Stimulated activated CD4-positive, alpha-beta T cell treated with anti-CD3 and anti-CD28 coated beads, Interleukin-4, amount 100 ng/mL, for 48 hours (primary cell): Measurements from ENCODE around the gene MRPL50.
A peak's percentile ranks its signal among the peaks of the same experiment; 100 is the strongest.

Source experiments
- DNase-seq, 2 donors: peaks; one replicate each; pipeline ENCODE4 v3.0.0-alpha.2; 2020; ENCODE audit warnings: low read depth in 2 of 2

The MRPL50 gene

DNA sequence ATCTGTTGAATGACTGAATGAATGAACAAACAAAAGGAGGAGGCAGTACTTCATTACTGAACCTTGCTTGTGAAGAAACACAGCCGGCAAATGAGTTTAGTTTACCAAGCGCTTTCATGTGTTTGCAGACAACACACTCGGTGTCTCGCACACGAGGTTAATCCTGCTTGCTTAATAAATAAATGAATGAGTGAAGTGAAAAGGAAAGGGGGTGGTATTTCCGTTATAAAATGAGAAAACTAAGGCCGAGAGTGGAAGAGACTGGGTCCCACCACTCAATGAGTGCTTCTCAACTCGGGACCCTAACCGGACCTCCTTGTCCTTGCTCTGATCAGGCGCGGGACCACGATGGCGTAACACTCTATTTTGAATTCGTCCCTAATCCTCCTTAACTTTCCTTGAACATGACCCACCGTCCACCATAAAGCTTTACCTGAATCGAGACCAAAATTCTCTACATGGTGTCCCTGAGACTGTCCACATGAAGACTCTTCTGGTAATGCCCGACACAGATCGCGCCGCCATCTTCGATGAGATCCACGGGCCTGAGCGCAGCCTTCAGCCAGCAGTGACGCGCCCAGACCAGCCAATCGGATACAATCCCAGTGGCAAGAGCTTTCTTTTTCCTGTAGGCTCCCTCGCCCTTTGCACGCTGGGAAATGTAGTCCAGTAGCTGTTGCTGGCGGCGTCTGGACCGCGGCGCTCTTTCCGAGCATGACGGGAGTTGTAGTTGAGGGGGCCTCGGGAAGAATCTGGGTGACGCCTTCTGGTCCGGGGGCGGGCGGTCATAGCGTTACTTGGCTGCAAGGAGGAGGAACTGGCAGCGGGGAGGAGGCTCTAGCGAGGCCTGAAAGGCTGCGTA lies at the start of gene MRPL50, which contains the start of gene ZNF189:
MRPL50 (minus strand) TSS at position 551 of the 862 bp plus-strand sequence; CDS start at position 525, 26 bp downstream.
ZNF189 (plus strand) TSS at position 784 of the 862 bp plus-strand sequence. CDS start 306 bp downstream, outside the sequence.
- DNase-seq = peak; percentile 90 to 93

DNA sequence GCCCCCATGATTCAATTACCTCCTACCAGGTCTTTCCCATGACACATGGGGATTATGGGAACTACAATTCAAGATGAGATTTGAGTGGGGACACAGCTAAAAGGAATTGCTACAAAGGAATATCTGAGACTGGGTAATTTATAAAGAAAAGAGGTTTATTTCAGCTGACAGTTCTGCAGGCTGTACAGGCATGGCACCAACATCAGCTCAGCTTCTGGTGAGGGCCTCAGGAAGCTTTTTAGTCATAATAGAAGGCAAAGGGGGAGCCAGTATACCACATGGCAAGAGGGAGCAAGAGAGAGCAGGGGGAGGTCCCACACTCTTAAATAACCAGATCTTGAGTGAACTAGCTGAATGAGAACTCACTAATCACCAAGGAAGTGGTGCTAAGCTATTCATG lies 48.3 kb upstream of the MRPL50 start:
- DNase-seq = no peak

DNA sequence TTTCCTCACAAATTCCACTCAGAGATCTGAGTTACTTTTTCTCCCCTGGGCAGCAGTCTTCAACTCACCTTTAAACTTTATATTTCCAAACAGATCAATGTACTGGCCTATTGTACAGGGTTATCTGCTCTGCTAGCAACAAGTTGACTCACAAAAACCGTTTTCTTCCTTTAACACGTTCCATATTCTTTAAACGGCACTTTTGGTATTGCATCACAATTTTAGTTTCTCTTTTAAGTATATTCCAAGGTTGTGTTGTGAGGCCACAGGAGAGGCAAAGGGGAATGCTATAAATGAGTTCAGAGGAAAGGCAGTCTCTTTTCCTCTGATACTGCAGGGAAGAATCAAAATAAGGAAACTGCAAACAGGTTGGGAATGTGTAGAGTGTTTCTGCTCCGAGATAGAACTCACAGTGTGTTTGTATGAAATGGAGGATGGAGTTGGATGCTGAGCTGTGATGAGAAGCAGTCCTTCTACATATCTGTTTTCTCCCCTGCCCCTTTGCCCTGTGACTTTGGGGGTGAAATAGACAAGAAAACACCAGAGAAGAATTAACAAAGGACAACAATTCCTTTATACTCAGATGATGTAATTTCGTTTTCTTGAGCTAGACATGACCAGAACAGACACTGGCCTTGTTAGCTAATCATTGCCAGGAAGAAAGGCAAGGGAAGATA lies 47.1 kb upstream of the MRPL50 start:
- DNase-seq = no peak

DNA sequence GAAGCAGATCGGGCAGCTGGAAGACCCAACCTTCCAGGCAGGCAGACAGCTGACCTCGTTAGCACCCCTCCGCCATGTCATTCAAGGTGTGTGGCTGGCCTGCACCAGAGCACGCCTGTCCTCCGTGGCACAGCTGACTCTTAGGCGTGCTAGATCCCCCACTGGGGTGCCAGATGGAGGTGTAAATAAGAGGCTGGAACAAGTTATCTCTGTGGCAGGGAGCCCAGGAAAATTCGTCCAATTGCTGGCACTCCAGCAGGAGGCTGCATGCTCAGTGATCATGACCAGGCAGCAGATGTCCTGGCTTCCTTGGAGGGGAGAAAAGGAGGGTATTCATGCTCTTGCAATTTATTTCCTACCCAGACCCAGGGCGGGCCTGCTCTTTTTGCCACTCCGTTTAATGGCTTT lies 45.0 kb upstream of the MRPL50 start:
- no peak for DNase-seq

DNA sequence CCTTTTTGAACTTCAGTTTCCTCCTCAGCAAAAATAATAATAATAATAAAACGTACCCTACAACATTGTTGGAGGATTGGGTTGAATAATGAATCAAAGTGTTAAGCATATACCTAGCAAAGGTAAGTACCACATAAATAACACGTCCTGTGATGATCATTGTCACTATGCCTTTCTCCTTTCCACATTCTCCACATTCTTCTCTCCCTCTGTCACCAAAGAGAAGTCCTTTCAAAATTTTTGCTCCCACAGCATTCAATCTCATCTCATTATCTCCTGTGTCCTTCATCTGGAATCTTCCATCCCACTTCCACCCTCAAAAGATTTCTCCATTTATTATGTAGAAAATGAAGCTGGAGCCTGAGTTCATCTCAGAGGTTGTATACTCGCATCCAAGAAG lies 44.3 kb upstream of the MRPL50 start:
- no peak for DNase-seq

DNA sequence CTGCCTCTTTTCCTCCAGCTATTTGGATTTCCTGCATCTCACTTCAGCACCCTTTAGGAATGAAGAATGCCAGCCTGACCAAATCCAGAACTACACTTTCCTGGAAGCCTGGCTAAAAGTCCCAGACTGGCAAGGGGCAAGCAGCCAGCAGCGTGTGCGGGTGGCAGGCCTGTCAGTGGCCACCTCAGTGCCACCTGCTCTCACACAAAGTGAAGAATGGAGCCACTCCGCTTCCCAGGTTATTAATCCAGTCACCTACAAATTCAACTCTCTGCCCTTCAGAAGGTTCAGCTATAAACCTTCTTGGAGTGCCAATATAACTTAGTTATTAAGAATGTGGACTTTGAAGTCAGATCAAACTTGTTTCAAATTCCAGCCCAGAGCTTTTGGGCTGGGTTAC lies 43.9 kb upstream of the MRPL50 start:
- DNase-seq = no peak

DNA sequence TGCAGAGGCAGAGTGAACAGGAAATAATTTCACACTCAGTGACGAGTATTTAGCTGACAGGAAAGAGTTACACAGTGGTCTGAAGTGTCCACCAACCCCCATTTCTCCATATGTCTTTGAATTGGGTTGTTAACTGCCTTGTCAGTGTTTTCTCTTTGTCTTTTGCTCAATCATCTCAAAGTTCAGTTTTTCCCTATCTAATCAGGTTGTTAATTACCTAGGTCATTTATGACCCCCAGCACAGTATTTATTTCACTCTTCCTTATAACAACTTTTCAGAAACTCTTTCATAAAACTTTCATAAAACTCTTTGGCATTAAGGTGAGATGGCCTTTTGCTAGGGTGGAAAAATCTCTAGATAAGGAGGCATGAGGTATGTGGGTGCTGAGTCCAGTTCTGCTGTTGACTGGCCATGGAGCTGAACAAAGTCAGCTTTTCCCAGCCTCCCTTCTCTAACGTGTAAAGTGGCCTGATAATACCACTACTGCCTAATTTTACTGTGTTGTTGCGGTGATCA lies 42.4 kb upstream of the MRPL50 start:
- DNase-seq = no peak

DNA sequence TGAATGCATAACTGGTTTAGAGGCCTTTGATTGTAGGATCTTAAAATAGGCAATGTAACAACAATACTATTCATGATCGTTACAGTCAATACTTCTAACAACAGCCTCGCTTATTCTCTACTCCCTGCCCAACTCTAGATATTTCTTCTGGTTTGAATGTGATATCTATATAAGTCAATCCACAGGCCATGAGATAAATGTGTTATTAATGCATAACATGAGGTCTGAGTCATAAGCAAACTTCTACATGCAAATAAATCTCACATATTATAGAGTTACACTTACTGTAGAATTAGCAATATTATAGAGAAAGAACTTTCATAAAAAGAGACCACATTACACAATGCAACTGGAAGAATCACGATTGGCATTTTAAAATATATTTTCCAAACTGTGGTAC lies 40.1 kb upstream of the MRPL50 start:
- no peak for DNase-seq

DNA sequence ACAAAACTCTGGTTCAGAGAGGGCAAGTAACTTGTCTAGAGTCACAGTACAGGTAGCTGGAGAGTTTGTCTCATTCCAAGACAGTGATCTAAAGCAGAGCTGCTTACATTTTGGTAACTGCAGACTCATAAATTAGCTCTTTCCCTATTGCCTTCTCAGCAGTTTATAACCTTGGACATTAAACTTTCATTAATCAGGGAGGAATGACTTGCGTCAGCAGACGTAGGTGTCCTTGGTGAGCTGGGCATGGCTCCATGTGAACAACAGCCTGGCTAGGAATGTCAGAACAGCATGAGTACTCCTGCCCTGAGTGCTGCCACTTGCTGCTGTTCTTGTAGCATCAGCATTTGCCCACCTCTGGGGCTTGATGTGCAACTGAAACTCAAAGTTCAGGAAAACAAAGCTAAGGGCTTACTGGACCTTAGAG lies 39.4 kb upstream of the MRPL50 start:
- no peak for DNase-seq

DNA sequence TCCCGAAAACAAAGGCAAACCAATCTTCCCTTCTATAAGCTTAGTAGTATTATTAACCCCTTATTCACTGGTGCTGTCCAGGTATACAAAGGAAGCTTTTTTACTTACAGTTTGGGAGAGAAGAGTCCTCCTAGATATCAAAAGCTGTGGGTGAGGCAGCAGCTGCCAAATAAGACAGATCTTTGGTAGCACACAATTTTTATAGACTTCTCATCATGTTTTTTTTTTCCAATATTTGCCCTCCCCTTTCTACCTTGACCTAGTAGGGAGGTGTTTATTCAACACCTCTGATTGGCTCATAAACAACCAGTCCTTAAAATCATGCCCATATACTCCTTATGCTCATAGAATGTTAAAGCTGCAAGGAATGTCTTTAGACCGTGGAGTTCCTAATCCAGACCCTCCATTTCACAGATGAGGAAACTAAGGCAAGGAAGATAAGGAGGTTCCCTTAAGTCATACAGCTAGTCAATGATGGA lies 37.2 kb upstream of the MRPL50 start, which contains the start of gene ALDOB:
ALDOB (minus strand) TSS at position 174 of the 479 bp plus-strand sequence. CDS start 4,887 bp downstream, outside the sequence.
- DNase-seq = no peak

DNA sequence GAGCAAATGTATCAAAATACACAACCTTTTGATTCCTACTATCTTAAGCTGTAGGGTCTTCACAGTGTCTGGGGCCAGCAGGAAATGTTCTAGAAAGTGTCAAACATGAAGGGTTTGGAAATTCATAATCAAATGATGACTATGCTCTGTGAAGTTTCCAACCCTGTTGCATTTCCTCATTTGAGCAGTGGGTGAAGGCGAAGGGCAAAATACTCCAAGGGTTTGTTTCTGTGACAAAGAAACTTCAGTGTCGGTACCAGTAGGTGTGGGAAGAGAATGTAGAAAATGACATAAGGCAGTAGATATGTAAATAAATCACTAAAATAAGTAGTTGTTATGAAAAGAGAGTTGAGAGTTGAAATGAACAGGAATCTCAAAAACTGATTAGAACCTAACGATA lies 36.6 kb upstream of the MRPL50 start:
- DNase-seq = no peak

DNA sequence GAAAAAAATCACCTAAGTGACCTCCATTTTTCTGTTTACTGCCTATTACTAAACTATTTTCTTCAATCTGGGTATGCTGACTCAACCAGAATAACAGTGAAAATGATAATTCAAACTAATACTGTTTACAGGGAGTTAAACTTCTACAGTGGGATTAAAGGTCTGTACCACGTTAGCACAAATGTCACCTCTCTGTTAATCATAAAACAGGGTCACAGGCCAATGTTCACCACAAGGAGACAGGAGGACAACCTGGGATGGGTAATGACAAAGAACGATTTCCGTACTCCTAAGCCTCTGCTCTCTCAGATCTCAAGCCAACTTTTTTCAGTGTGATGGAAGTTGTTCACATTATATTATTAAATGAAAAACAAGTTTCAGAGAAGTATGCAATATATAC lies 34.8 kb upstream of the MRPL50 start:
- no peak for DNase-seq

DNA sequence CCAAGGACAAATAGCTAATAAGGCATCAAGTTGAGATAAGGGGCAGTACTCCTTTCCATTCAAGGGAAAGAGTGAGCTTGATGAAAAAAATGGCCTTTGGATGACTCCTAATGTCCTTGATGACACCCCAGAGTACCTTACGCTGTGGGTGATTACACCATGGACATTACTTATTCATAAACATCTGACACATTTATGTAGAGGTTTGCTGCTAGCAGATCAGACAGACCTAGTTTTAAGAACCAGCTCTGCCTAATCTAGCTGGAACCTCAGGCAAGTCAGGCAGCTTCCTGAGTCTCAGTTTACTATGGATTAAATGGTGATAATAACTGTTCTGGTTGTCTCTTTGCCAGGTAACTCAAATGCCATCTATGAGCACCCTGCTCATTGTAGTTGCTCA lies 34.3 kb upstream of the MRPL50 start:
- no peak for DNase-seq

DNA sequence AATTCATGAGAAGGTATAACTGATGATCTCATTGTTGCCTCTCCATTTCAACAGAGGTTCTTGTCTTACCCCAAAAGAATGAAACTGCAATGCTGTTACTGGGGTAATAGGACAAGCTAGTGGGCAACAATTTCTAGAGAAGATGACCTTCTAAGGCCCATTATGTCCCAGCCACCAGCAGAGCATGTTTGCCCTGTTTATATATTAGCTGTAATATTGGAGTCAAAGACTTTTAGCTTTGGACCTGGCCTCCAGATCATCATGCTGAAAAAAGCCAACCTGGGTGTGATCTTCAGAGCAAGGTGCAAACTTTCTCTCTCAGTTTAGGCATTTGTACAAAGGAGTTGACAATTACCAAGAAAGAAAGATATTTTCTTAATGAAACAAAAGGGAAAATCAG lies 33.8 kb upstream of the MRPL50 start:
- DNase-seq = no peak

DNA sequence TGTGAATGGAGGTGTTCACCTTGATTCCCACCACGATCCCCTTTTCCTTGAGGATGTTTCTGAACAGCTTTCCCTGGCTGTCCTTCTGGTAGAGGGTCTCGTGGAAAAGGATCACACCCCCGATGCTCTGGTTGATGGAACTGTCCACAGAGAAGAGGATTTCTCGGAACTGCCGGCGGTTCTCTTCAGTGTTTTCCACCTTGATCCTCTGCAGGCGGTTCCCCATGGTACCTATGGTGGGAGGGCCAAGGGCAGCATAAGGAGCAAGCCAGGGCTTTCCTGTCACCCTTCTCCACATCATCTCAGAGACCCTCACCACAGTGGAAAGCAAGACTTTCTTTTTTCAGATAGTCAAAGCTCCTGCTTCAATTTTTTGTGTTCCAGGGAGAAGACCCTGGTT lies 31.3 kb upstream of the MRPL50 start:
- DNase-seq = no peak

DNA sequence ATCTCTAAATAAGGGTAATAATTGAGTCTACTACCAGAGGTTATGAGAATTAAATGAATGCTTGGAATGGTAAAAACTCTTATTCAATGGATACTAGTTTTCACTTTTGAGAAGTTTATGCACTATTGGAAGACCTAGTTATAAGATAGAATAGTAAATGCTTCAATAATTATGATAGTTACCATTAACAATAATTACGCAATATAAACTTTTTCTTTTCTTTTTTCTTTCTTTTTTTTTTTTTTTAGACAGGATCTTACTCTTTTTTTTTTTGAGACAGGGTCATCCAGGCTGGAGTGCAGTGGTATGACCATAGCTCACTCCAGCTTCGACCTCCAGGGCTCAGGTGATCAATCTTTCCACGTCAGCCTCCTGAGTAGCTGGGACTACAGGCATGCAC lies 30.5 kb upstream of the MRPL50 start:
- DNase-seq = no peak

DNA sequence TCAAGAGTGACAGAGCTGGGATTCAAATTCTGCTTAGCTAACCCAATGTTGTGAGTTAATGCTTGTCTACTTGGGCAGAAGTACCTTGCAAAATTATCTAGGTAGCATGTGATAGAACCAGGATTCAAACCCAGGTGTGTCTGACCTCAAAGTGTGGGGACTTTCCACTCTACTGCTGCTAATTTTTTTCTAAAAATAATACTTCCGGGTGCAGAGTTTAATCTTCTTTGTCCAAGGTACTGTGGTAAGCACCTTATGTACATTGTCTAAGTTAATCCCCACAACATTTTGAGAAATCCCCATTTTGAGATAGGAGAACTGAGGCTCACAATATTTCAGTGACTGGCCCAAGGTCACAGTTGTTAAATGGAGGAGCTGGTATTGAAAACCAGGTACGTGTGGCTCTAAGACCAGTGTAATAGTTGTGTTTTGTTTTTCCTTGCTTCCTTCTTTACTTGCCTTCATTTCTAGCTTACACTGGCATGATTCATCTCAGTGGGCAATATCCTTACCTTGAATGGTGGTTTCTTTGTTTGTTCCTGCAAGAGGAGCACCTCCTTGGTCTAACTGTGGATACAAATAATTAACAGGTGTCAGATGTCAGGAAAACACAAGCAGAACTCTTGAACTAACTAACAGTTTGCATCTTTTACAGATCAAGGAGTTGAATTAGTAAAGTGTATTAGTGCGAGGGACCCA lies 29.7 kb upstream of the MRPL50 start:
- no peak for DNase-seq

DNA sequence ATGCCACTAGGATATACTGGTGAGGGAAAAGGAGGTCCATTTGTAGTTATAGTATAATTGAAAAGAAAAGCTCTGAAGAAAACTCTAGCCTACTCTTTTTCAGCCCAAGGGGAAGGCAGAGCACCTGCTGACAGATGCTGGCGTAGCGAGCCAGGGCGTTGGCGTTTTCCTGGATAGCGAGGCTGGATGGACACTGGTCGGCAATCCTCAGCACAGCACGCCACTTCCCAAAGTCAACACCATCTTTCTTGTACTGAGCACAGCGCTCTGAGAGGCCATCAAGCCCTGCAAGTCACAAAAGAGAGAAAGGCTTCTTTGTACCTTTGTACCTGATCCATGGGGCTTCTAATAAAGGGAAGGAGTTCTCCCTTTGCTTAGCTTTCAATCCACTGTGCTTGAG lies 28.9 kb upstream of the MRPL50 start:
- DNase-seq = no peak

DNA sequence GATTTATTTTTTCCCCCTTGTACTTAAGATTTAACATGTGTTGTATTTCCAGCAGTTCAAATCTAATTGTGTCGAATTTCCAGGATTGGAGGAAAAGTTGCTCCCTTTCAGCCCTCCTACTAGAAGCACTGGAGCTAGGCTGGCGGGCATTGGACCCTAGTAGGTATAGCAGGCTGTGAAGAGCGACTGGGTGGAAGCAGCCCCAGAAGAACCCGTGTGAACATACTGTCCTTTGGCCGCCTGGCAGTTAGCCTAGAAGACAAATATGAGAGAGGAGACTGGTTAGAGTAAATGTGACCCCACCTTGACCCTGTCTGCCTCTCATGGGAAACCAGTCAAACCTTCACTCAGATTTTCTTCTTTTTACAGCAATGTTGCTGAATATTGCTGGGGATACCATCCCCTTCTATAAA lies 23.2 kb upstream of the MRPL50 start:
- DNase-seq = no peak

DNA sequence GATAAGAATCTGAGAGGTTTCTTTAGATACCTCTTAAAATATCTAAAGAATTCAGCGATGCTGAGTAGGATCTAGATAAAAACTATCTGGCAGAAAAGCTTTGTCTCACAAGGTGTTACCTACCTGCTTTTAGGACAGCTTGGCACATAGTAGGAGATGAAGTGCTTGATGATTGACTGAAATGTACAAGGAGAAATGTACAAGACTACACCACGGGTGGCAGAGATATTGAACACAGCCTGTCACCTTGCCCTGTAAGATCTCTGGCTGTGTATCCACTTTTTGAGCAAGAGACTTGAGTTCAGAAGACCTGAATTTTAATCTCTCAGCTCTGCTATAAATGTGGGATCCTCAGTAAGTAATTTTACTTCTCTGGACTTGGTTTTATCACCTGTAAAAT lies 21.4 kb upstream of the MRPL50 start:
- no peak for DNase-seq

DNA sequence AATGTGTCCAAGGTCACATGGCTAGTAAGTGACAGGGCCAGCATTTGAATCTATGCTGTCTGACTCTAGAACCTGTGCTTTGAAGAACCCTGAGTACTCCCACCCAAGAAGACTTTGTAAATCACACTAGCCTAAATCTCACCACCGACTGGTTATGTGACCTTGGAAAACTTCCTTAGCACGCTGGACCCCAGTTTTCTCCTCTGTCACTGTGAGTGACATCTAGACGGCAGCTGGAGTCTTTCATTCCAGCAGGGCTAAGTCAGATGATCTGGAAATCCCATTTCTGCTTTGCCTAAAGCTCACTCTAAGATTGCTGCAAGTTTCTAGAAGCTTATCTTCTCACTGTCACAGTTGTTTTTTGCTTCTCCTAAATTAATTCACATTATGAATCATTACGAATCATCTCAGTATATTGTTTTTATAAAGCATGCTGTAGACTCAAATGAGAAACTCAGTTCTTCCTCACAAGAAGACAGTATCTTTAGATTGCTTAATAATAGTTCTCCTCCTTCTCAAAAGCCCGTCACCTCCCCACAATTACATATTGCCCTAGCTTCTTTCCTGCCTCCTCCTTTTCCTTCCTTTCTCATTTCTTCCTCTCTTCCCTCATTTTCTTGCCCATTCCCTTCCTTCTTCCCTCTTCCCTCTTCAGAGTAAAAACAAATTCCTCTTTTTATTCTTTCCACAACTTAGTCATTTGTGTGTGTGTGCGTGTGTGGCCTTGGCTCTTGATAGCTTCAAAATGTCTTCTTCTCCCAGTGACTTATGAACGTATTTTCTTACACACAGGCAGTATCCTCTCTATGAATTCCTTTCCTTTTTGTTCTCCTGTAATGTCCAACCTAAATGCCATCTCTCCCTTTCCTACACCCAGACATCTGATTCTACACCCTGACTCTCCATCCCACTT lies 20.4 kb upstream of the MRPL50 start:
- DNase-seq = no peak
